Measurements from ENCODE around the gene NKAIN1. TPM values are rescaled to one million over a fixed set of nuclear protein-coding genes. Genes with fewer than 3 reads are reported as not detected.

Gene NKAIN1
- total and polyA plus RNA-seq, 2 donors (not counting 1 experiment from before 2014, with no cell fraction given) = not detected

DNA sequence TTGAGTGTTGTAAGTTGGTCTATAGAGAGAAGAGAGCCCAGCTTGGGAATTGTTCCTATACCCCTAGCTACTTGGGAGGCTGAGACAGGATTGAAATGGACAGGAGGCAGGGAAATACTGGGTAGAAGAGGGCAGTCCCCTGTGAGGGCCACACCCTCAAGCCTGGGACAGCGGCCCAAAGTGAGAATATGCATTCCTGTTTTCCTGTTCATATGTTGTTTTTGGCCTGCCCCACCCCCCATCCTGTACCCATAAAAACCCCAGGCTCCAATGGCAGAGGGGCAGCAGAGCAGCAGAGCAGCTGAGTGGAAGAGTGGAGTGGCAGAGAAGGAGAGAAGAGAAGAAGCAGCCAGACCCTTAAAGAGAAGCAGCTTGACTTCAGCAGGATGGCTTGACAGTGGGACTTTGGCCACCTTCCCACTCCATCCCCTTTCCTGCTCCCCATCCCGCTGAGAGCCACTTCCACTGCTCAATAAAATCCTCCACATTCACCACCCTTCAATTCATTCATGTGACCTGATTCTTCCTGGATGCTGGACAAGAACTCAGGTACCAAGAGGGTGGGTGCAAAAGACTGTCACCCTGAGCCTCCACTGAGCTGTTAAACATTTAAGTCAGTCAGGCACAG, 103.6 kb downstream of the NKAIN1 start:
- H3K4me3 Mint-ChIP-seq = no peak overlapping the region
- H3K27me3 Mint-ChIP-seq = peaks cover 6% of the 10 kb centered on the region
- Histone ChIP-seq H3K36me3 (replicated peaks in 1 of 2; ENCODE audit: control extremely low read depth in 1 of 2, control insufficient read depth in 1 of 2, extremely low read depth in 1 of 2, insufficient read depth in 2 of 2, low read length in 1 of 2) (no peaks in the 10 kb centered on the region), H2AFZ (ENCODE audit: insufficient read depth, low read depth, low read length, poor library complexity, severe bottlenecking) (no peak overlapping the region), H3K4me2 (replicated peaks; ENCODE audit: low read depth, low read length, poor library complexity, severe bottlenecking) (no peak overlapping the region), H3K4me1 (ENCODE audit: control insufficient read depth in 2 of 2, insufficient read depth in 2 of 2, low read length in 2 of 2) (no peaks in the 10 kb centered on the region), H4K20me1 (ENCODE audit: control insufficient read depth, insufficient read depth, low read length, poor library complexity, severe bottlenecking) (no peaks in the 10 kb centered on the region), H3K27ac (ENCODE audit: low read length in 2 of 2) (no peak overlapping the region), H3K79me2 (ENCODE audit: control insufficient read depth, insufficient read depth, low read length) (no peaks in the 10 kb centered on the region), H3K9me3 (ENCODE audit: control extremely low read depth in 1 of 3, control insufficient read depth in 2 of 3, insufficient read depth in 1 of 3, low read length in 2 of 3) (peaks cover 0 to 6% (median 0%) of the 10 kb centered on the region in 3 donors), H3K27me3 (replicated peaks in 1 of 4; ENCODE audit: control extremely low read depth in 1 of 4, control insufficient read depth in 3 of 4, insufficient read depth in 4 of 4, low read length in 3 of 4) (no peaks in the 10 kb centered on the region), H3K4me3 (ENCODE audit: control extremely low read depth in 1 of 5, extremely low read depth in 1 of 5, insufficient read depth in 1 of 5, low read depth in 2 of 5, low read length in 4 of 5) (no peak overlapping the region), H3K9ac (ENCODE audit: low read length) (no peak overlapping the region)
- no peaks in the 10 kb centered on the region for H3K4me1 Mint-ChIP-seq
- CTCF ChIA-PET = interaction anchor here (0.7 kb wide), 1 partner anchor 47 kb away, joined by 3 read pairs; no protein-coding TSS in a partner anchor
- POLR2A ChIA-PET = no interaction called here
- no peak overlapping the region for H3K27ac Mint-ChIP-seq
- intact Hi-C loops (cut with micrococcal nuclease) = no loop called here
- no peak for DNase-seq
- TF ChIP-seq, protein P1, sequence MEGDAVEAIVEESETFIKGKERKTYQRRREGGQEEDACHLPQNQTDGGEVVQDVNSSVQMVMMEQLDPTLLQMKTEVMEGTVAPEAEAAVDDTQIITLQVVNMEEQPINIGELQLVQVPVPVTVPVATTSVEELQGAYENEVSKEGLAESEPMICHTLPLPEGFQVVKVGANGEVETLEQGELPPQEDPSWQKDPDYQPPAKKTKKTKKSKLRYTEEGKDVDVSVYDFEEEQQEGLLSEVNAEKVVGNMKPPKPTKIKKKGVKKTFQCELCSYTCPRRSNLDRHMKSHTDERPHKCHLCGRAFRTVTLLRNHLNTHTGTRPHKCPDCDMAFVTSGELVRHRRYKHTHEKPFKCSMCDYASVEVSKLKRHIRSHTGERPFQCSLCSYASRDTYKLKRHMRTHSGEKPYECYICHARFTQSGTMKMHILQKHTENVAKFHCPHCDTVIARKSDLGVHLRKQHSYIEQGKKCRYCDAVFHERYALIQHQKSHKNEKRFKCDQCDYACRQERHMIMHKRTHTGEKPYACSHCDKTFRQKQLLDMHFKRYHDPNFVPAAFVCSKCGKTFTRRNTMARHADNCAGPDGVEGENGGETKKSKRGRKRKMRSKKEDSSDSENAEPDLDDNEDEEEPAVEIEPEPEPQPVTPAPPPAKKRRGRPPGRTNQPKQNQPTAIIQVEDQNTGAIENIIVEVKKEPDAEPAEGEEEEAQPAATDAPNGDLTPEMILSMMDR (IDR thresholded peaks at IDR 0.05) = no peak
- TF ChIP-seq EZH2 (IDR thresholded peaks at IDR 0.05; ENCODE audit: borderline replicate concordance, insufficient read depth, low read depth, low read length, poor library complexity, severe bottlenecking) = no peak
- H3K9me3 Mint-ChIP-seq (ENCODE audit: insufficient read depth) = no peaks in the 10 kb centered on the region
- ATAC-seq (ENCODE audit: low read depth) = no peak
- WGBS (ENCODE audit: insufficient coverage) = 78% methylated on average over 1 of the region's 2 CpGs

DNA sequence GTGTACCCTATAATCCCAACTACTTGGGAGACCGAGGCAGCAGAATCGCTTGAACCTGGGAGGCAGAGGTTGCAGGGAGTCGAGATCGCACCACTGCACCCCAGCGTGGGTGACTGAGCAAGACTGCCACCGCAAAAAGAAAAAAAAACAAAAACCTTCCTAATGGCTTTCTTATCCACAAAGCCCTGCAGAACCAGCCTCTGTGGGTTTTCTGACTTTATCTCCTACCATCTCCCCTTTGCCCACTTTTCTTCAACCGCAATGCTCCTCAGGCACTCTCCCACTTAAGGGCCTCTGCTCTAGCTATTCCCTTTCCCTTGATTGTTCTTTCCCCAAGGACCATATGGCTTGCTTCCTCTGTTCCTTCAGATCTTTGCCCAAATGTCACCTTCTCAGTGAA, 106.3 kb downstream of the NKAIN1 start:
- H3K27ac Mint-ChIP-seq = no peak overlapping the region
- Histone ChIP-seq H3K9ac (ENCODE audit: low read length) (no peak overlapping the region), H3K4me2 (replicated peaks; ENCODE audit: low read depth, low read length, poor library complexity, severe bottlenecking) (no peak overlapping the region), H3K4me1 (ENCODE audit: control insufficient read depth in 2 of 2, insufficient read depth in 2 of 2, low read length in 2 of 2) (no peaks in the 10 kb centered on the region), H3K27me3 (replicated peaks in 1 of 4; ENCODE audit: control extremely low read depth in 1 of 4, control insufficient read depth in 3 of 4, insufficient read depth in 4 of 4, low read length in 3 of 4) (no peaks in the 10 kb centered on the region), H3K9me3 (ENCODE audit: control extremely low read depth in 1 of 3, control insufficient read depth in 2 of 3, insufficient read depth in 1 of 3, low read length in 2 of 3) (peaks cover 0 to 6% (median 0%) of the 10 kb centered on the region in 3 donors), H3K79me2 (ENCODE audit: control insufficient read depth, insufficient read depth, low read length) (no peaks in the 10 kb centered on the region), H4K20me1 (ENCODE audit: control insufficient read depth, insufficient read depth, low read length, poor library complexity, severe bottlenecking) (no peaks in the 10 kb centered on the region), H3K27ac (ENCODE audit: low read length in 2 of 2) (no peak overlapping the region), H3K4me3 (ENCODE audit: control extremely low read depth in 1 of 5, extremely low read depth in 1 of 5, insufficient read depth in 1 of 5, low read depth in 2 of 5, low read length in 4 of 5) (no peak overlapping the region), H2AFZ (ENCODE audit: insufficient read depth, low read depth, low read length, poor library complexity, severe bottlenecking) (no peak overlapping the region), H3K36me3 (replicated peaks in 1 of 2; ENCODE audit: control extremely low read depth in 1 of 2, control insufficient read depth in 1 of 2, extremely low read depth in 1 of 2, insufficient read depth in 2 of 2, low read length in 1 of 2) (no peaks in the 10 kb centered on the region)
- H3K4me3 Mint-ChIP-seq = no peak overlapping the region
- no peak for DNase-seq
- intact Hi-C loops (cut with micrococcal nuclease) = no loop called here
- TF ChIP-seq, protein P1 (IDR thresholded peaks at IDR 0.05) = no peak
- TF ChIP-seq EZH2 (IDR thresholded peaks at IDR 0.05; ENCODE audit: borderline replicate concordance, insufficient read depth, low read depth, low read length, poor library complexity, severe bottlenecking) = no peak
- POLR2A ChIA-PET = no interaction called here
- WGBS (ENCODE audit: insufficient coverage) = 72% methylated on average over 7 of the region's 7 CpGs
- ATAC-seq (ENCODE audit: low read depth) = no peak
- CTCF ChIA-PET = interaction anchor here (1.6 kb wide), 1 partner anchor 29 kb away, joined by 5 read pairs; no protein-coding TSS in a partner anchor
- H3K4me1 Mint-ChIP-seq = no peaks in the 10 kb centered on the region
- no peaks in the 10 kb centered on the region for H3K9me3 Mint-ChIP-seq (ENCODE audit: insufficient read depth)
- H3K27me3 Mint-ChIP-seq = peaks cover 5% of the 10 kb centered on the region
